ENCODE results near the gene CST11. TPM values are rescaled to one million over a fixed set of nuclear protein-coding genes. Genes with fewer than 3 reads are reported as not detected.

CST11 gene
- total RNA-seq, 1 donor = not detected

Other genes starting within 250 kb of the CST11 start
- 69.5 TPM for gene NXT1, start 102.1 kb downstream of the CST11 start, total RNA-seq
- gene GZF1, start 90.7 kb downstream of the CST11 start, total RNA-seq = 61.0 TPM
- 11.8 TPM for gene NAPB, start 31.4 kb downstream of the CST11 start, total RNA-seq
- not detected for gene CSTL1, start 13.2 kb downstream of the CST11 start, total RNA-seq
- gene CST8, start 38.2 kb upstream of the CST11 start, total RNA-seq = not detected
- not detected for gene CST9L, start 115.6 kb upstream of the CST11 start, total RNA-seq
- gene CST9, start 153.0 kb upstream of the CST11 start, total RNA-seq = not detected
- gene CST3, start 185.1 kb upstream of the CST11 start, total RNA-seq = 486 TPM
- gene CST4, start 236.2 kb upstream of the CST11 start, total RNA-seq = not detected